GM18867 (cell line): ENCODE measurements around the gene LRRC36.

Experiments used
- ATAC-seq: cut with Tn5 transposase; IDR thresholded peaks from one replicate; pipeline ENCODE4 v1.9.1; 2021; ENCODE audit warnings: mild to moderate bottlenecking, moderate library complexity; ENCODE audit not compliant: unreplicated experiment

Gene LRRC36

GRCh38 chr16:67419931-67420330 is 93.3 kb downstream of the LRRC36 start:
- no peak for ATAC-seq

- no peak for ATAC-seq
Observed at GRCh38 chr16:67421030-67421429, 94.4 kb downstream of the LRRC36 start.

GRCh38 chr16:67423015-67423414 is 96.4 kb downstream of the LRRC36 start:
- ATAC-seq, result no peak

- no peak for ATAC-seq
Observed at GRCh38 chr16:67423611-67424260, 97.1 kb downstream of the LRRC36 start.

- no peak for ATAC-seq
Observed at GRCh38 chr16:67424261-67424615, 97.6 kb downstream of the LRRC36 start.

- no peak for ATAC-seq
Observed at GRCh38 chr16:67425061-67425460, 98.4 kb downstream of the LRRC36 start.

- ATAC-seq, result no peak
Observed at GRCh38 chr16:67425580-67425979, 99.0 kb downstream of the LRRC36 start.

- no peak for ATAC-seq
Observed at GRCh38 chr16:67426022-67426421, 99.4 kb downstream of the LRRC36 start.

GRCh38 chr16:67426950-67427349 is 100.3 kb downstream of the LRRC36 start:
- ATAC-seq, result no peak

GRCh38 chr16:67428146-67428731 is 101.6 kb downstream of the LRRC36 start:
- ATAC-seq, result no peak

GRCh38 chr16:67429053-67429798 is 102.6 kb downstream of the LRRC36 start:
- no peak for ATAC-seq

GRCh38 chr16:67429799-67430503 is 103.3 kb downstream of the LRRC36 start:
- ATAC-seq, result no peak

- ATAC-seq, result no peak
Observed at GRCh38 chr16:67430504-67430976, 103.9 kb downstream of the LRRC36 start.

GRCh38 chr16:67430977-67431774 is 104.6 kb downstream of the LRRC36 start, which contains the start of gene HSD11B2:
Gene HSD11B2 (plus strand): TSS chr16:67431121. CDS start chr16:67431249, 128 bp downstream.
- no peak for ATAC-seq

GRCh38 chr16:67431775-67432505 is 105.3 kb downstream of the LRRC36 start:
- no peak for ATAC-seq

- ATAC-seq, result no peak
Observed at GRCh38 chr16:67432506-67432890, 105.9 kb downstream of the LRRC36 start.

- ATAC-seq, result no peak
Observed at GRCh38 chr16:67433131-67433719, 106.6 kb downstream of the LRRC36 start.
